MCF 10A (cell line): Measurements from ENCODE around the gene UBR1. TPM values are rescaled to one million over a fixed set of nuclear protein-coding genes. Genes with fewer than 3 reads are reported as not detected.
"Not testable (repeated sequence)": the region's sequence is repeated elsewhere in the genome, so short reads cannot be mapped to it uniquely, and the experiment has no call there.

Source experiments
- BruUV-seq: library from RNA; stranded (reverse); fragments of 400-500 nt; replicated peaks from 2 replicates; lab custom pipeline; 2021; lab: Mats Ljungman, UMichigan
- CTCF ChIA-PET: fragments of 300-600 bp; sonication (Branson Sonifier 250); formaldehyde crosslinking; extraction: SDS; loops from one replicate; lab custom pipeline; 2021; ENCODE audit warnings: antibody characterized with exemption, inconsistent platforms; lab: Yijun Ruan, JAX
- POLR2A ChIA-PET: fragments of 300-600, 350-650 bp; sonication (Branson Sonifier 250); formaldehyde crosslinking; extraction: SDS; loops from one replicate; lab custom pipeline; 2020; ENCODE audit warnings: antibody characterized with exemption, inconsistent platforms; lab: Yijun Ruan, JAX
- DNase-seq: peaks from one replicate; pipeline ENCODE4 v3.0.0-alpha.2; 2018; ENCODE audit not compliant: unreplicated experiment
- H3K27ac Mint-ChIP-seq: one replicate; pipeline ENCODE4 v1.8.0; 2022; ENCODE audit warnings: mild to moderate bottlenecking, low read depth, mixed read lengths; ENCODE audit not compliant: unreplicated experiment
- H3K27me3 Mint-ChIP-seq: one replicate; pipeline ENCODE4 v1.8.0; 2022; ENCODE audit warnings: mixed read lengths; ENCODE audit not compliant: insufficient read depth, unreplicated experiment
- H3K36me3 Mint-ChIP-seq: one replicate; pipeline ENCODE4 v1.8.0; 2022; ENCODE audit warnings: mild to moderate bottlenecking, moderate library complexity, mixed read lengths; ENCODE audit not compliant: insufficient read depth, unreplicated experiment
- H3K4me1 Mint-ChIP-seq: one replicate; pipeline ENCODE4 v1.8.0; 2022; ENCODE audit warnings: mixed read lengths; ENCODE audit not compliant: insufficient read depth, unreplicated experiment
- H3K4me3 Mint-ChIP-seq: one replicate; pipeline ENCODE4 v1.8.0; 2022; ENCODE audit warnings: mild to moderate bottlenecking, moderate library complexity, mixed read lengths; ENCODE audit not compliant: unreplicated experiment
- H3K9me3 Mint-ChIP-seq: one replicate; pipeline ENCODE4 v1.8.0; 2022; ENCODE audit warnings: mixed read lengths; ENCODE audit not compliant: unreplicated experiment
- CTCF ChIP-seq: fragments of 200-600 bp; IDR thresholded peaks from one replicate; pipeline ENCODE4 v1.8.0; 2022; ENCODE audit warnings: antibody characterized with exemption, mild to moderate bottlenecking; ENCODE audit not compliant: unreplicated experiment
- intact Hi-C: fragments of 100-400 bp; cut with micrococcal nuclease; formaldehyde crosslinking; loops from 2 replicates; pipeline ENCODE4 v1.14.1; 2022
- total RNA-seq: library from RNA; stranded (reverse); gene quantifications from 2 replicates; pipeline ENCODE4 v1.2.3, GENCODE V29; 2022

The UBR1 gene
- total RNA-seq, 1 experiment from 2014 or later = 25.6 TPM

DNA sequence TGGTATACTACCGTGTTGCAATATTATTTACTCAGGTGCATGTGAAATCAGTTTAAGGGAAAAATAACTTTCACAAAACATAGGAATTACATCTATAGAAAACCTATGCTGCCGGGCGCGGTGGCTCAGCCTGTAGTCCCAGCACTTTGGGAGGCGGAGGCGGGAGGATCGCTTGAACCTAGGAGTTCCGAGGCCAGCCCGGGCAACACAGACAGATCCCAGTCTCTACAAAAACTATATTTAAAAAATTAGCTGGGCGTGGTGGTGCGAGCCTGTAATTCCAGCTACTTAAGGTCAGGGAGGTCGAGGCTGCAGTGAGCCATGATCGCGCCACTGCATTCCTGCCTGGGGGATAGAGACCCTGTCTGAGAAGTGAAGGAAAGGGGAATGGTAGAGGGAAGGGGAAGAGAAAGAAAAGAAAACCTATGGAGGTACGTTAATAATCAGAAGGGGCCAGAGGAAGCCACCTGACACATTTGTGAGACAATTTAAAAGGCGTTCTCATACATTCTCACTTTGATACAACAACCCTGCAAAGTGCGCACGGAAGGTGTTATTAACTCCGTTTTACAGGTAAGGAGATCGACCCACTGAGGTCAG lies 27.1 kb upstream of the UBR1 start:
- Mint-ChIP-seq H3K4me3 (peak overlapping the region; percentile 77), H3K36me3 (peaks cover 6% of the 10 kb centered on the region), H3K9me3 (peaks cover 14% of the 10 kb centered on the region), H3K27me3 (no peaks in the 10 kb centered on the region), H3K4me1 (peaks cover 10% of the 10 kb centered on the region), H3K27ac (peak overlapping the region; percentile 82)
- POLR2A ChIA-PET = interaction anchor here (0.7 to 4.2 kb wide), 16 partner anchors 10 to 198 kb away, joined by 3 to 58 read pairs (median 4); partner anchors contain the start of genes CCNDBP1 and UBR1
- BruUV-seq = no TSS peak
- CTCF ChIA-PET = interaction anchor here (0.6 to 1.0 kb wide), 2 partner anchors 66 to 152 kb away, joined by 3 read pairs; no protein-coding TSS in a partner anchor
- no peak for DNase-seq
- TF ChIP-seq CTCF = no peak
- intact Hi-C loops = loop anchor here (10.0 kb wide), 1 partner anchor 52 kb away; the partner anchor contains the start of gene CCNDBP1

- no peak overlapping the region for H3K27ac Mint-ChIP-seq
- H3K27me3 Mint-ChIP-seq = no peaks in the 10 kb centered on the region
- no peak for DNase-seq
- no peaks in the 10 kb centered on the region for H3K4me1 Mint-ChIP-seq
- intact Hi-C loops = no loop called here
- ChIA-PET POLR2A (interaction anchor here (0.7 kb wide), 1 partner anchor 23 kb away, joined by 3 read pairs; no protein-coding TSS in a partner anchor), CTCF (interaction anchor here (0.7 kb wide), 1 partner anchor 58 kb away, joined by 3 read pairs; no protein-coding TSS in a partner anchor)
- no peak for TF ChIP-seq CTCF
- peaks cover 14% of the 10 kb centered on the region for H3K9me3 Mint-ChIP-seq
- no peaks in the 10 kb centered on the region for H3K36me3 Mint-ChIP-seq
- BruUV-seq = no TSS peak
- no peak overlapping the region for H3K4me3 Mint-ChIP-seq
These were observed 23.1 kb upstream of the UBR1 start for GRCh38 chr15:43128980-43129335.

DNA sequence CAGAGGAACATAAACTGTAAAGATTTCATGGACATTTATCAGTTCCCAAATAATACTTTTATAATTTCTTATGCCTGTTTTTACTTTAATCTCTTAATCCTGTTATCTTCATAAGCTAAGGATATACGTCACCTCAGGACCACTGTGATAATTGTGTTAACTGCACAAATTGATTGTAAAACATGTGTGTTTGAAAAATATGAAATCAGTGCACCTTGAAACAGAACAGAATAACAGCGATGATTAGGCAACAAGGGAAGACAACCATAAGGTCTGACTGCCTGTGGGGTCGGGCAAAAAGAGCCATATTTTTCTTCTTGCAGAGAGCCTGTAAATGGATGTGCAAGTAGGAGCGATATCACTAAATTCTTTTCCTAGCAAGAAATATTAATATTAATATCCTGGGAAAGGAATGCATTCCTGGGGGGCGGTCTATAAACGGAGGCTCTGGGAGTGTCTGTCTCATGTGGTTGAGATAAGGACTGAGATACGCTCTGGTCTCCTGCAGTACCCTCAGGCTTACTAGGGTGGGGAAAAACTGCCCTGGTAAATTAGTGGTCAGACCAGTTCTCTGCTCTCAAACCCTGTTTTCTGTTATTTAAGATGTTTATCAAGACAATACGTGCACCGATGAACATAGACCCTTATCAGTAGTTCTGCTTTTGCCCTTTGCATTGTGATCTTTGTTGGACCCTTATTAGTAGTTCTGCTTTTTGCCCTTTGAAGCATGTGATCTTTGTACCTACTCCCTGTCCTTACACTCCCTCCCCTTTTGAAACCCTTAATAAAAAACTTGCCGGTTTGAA lies 22.5 kb upstream of the UBR1 start:
- DNase-seq, H3K27ac Mint-ChIP-seq, BruUV-seq, H3K4me1 Mint-ChIP-seq, intact Hi-C loops, H3K36me3 Mint-ChIP-seq, H3K4me3 Mint-ChIP-seq, H3K27me3 Mint-ChIP-seq: not testable (repeated sequence)
- peaks cover 14% of the 10 kb centered on the region for H3K9me3 Mint-ChIP-seq
- CTCF ChIA-PET = interaction anchor here (0.7 kb wide), 1 partner anchor 59 kb away, joined by 3 read pairs; no protein-coding TSS in a partner anchor
- POLR2A ChIA-PET = interaction anchor here (0.7 to 1.1 kb wide), 2 partner anchors 10 to 22 kb away, joined by 3 read pairs; no protein-coding TSS in a partner anchor

DNA sequence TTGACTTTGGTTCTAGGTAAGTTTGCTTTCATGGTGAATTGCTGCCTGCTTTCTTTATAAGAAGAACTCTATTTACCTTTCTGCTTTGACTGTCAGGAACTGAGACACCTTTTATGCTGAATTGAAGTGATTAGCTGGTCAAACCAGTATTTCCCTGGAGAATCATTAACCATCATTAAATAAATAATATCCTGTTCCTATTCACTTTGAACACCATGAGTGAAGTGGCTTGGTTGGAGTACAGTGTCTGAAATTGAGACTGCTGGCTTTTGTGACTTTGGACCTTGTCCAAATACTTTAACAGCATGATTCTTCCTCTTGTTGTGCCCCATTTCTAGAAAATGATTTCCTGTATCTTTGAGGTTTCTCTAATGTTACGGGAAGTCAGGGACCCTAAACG lies 21.9 kb upstream of the UBR1 start:
- Mint-ChIP-seq H3K36me3 (no peaks in the 10 kb centered on the region), H3K9me3 (peaks cover 14% of the 10 kb centered on the region), H3K27me3 (no peaks in the 10 kb centered on the region), H3K4me1 (peaks cover 8% of the 10 kb centered on the region), H3K4me3 (no peak overlapping the region), H3K27ac (no peak overlapping the region)
- intact Hi-C loops = no loop called here
- no peak for TF ChIP-seq CTCF
- CTCF ChIA-PET = no interaction called here
- DNase-seq = no peak
- BruUV-seq = no TSS peak
- POLR2A ChIA-PET = interaction anchor here (1.1 kb wide), 1 partner anchor 10 kb away, joined by 3 read pairs; no protein-coding TSS in a partner anchor
